Left kidney (tissue), 2 donors: ENCODE data around the gene SMIM29. TPM values are rescaled to one million over a fixed set of nuclear protein-coding genes. Genes with fewer than 3 reads are reported as not detected.

Experiments used
- DNase-seq: peaks from one replicate; pipeline ENCODE4 v3.0.0-alpha.2; 2013
- polyA plus RNA-seq: library from polyadenylated mRNA; unstranded; fragments of 120-200 nt; gene quantifications from one replicate; pipeline ENCODE4 v1.2.1, GENCODE V29; 2013; ENCODE audit not compliant: insufficient read length

The SMIM29 gene
- polyA plus RNA-seq, 1 donor: 9.5 TPM

DNA sequence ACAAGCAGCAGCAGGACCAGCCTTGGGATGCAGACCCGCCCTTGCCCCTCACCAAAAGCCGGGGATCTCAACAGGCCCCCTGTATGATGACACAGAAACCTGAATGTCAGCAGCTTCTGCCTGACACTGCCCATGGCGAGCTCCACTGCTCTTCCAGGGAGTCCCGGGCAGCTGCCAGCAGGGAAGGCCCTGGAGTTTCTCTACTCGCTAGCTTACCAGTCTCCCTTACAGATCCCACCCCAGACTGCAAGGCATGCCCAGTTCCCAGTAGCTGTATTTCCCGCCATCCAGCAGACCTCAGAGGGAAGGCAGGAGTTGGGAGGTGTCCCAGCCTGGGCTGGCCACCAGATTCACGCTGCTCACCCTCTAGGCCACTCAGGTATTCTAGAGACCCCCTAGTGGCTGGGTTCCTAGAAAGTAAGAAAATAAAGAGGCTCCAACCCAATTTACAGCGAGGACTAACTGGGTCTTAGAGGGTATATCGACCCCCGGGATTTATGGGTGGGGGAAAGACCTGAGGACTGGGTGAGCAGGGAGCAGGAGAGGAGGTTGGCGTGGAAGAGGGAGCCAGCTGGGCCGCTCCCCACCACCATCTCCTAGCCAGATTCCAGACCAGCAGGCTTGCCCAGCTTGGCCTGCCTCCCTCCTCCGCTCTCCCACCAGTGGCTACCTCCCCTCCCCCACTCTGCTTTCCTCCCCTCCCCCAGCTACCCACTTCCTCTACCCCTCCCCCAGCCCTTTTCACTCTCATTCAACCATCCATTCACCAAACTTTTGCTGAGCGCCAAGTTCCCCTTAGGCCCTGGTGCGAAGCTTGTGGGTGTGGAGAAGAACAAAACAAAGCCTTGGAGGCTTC lies 21.8 kb downstream of the SMIM29 start:
- DNase-seq: no peak

DNA sequence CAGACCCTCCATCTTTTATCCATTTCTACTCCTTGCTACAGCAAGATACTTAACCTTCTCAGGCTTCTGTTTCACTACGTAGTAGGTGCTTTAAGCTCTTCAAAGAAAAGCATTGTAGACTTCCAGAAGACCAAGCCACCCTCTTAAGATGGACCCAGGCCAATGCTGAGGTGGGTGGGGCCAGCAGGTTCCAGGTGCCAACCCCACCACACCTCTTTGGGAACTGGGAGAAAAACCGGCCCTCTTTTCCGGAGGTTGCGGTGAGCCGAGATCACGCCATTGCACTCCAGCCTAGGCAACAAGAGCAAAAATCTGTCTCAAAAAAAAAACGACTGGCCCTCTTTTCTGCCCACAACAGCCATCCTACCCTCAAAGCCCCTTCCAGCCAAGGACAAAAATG lies 22.7 kb downstream of the SMIM29 start:
- DNase-seq: no peak

DNA sequence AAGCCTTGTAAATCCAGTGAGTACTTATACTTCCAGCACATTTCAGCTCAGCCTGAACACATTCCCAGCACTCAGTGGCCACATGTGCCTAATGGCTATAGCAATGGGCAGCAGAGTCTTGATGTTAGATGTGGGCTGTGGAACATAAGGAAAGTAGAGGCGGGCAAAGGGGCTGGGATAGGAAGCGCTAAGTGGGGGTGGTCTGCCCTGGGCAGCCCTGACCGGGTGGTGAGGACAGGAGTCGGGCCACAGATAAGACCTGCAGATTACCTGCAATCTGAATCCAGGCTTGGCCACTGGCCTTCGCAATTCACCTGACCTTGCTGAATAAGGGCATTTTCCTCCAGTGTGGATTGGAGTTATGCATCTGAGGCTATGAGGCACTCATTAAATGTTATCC lies 23.3 kb downstream of the SMIM29 start:
- DNase-seq: no peak

DNA sequence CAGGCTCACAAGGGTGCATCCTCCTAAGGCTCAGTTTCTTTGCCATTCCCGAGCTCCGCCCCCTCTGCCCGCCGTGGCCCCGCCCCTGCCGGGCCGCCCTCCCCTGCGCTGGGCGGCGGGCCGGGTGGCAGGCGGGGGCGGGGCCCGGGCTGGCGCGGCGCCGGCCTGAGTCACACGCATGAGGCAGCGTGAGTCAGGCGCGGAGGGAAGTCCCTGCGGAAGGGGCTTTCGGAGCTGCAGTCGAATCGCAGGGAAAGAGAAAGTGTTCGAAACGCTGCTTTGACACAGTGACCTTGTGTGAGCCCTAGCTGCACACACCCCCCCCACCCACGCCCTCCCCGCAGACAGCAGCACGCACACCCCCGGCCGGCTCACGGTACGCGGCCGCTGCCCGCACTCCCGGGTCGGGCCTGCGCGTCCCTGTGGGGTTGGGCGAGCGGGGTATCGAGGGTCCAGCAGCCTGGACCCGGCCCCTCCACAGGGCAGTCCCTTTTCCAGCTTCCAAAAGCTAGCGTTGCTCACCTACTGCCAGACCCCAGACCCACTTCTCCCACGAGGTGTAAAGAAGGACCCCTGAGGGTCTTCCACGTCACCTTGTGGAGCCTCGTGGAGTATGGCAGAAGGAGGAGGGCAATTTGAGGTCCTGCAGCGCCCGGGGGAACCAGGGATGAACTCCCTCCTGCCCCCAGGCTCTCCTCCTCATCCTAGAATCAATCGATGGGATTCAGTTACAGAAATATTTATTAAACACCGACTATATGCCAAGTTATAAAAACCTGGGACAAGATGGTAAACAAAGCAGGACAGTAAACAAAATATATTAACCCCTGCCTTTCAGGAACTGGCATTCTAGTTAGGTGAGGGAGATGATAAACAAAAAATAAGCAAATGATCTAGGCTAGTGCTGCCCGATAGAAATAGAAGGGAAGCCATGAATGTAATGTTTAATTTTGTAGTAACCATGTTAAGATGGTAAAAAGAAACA lies 24.6 kb downstream of the SMIM29 start:
- peak; percentile 85 for DNase-seq

DNA sequence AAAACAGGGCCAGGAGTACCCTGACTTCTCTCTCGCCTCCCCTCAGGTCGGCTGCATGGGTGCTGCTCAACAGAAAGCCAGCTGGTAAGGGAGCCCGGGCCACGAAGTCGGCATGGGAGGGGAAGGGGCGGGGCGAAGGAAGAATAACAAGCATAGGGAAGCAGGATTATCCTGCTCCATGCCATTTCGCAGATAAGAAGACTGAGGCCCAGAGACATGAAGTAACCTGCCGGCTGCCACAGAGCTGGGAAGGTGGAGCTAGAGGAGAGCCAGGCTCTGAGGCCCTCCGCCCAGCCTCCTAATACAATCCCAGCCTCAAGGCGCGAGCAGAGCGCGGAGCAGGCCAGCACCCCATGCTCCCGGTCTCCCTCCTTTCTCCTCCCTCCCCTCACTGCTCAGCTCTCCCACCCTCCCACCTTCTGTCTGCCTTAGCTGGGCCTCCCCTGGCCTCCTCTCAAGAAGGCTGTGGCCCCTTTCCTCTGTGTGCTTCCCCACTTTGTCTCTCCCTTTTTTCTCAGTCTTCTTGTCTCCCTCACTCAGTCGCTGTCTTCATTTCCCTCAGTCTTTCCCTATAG lies 25.3 kb downstream of the SMIM29 start:
- DNase-seq: no peak

DNA sequence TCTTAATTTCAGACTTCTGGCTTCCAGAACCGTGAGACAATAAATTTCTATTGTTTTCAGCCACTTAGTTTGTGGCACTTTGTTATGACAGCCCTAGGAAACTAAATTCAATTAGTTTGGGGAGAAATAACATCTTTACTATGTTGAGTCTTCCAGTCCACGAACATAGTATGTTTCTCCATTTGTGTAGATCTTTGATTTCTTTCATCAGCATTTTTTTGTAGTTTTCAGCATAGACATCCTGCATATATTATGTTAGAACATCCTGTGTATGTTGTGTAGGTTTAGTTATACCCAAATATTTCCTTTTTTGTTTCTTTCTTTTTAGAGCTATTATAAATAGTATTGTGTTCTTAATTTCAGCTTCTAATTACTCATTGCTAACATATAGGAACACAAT lies 30.1 kb downstream of the SMIM29 start:
- no peak for DNase-seq

DNA sequence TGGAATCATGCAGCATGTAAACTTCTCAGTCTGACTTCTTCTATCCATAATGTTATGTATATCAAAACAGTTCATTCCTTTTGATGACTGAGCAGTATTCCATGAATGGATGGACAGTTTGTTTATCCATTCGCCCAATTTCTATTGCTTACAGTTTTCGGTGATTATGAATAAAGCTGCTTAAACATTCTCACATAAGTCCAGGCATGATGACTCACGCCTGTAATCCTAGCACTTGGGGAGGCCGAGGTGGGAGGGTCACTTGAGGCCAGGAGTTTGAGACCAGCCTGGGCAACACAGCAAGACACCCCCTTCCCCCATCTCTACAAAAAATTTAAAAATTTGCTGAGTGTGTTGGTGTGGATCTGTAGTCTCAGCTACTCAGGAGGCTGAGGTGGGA lies 35.0 kb downstream of the SMIM29 start:
- no peak for DNase-seq

DNA sequence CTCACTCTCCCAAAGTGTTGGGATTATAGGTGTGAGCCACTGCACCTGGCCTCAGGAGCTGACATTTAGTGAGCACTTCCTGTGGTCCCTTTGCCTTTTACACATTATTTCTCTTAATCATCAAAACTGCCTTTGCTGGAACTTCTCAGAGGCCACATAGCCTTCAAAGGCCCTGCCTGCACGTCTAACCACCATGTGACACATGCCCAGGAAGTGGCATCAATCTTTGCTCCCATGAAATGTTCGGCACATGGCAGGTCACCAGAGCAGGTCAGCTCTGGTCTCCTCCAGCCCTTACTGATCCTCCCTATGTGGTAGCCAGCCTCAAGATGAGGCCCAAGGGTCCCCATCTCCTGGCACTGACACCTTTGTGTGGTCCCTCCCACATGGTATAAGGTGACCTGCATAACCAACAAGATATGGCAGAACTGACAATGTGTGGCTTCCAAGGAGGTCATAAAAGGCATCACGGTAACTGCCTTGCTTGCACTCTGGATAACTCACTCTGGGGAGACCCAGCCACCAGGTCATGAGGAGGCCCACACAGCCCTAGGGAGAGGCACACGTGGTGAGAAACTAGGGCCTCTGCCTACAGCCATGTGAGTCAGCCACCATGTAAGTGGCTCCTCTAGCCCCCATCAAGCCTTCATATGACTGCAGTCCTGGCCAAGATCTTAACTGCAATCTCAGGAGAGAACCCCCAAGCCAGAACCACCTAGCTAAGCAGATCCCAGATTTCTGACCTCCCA lies 40.9 kb downstream of the SMIM29 start:
- DNase-seq: no peak

DNA sequence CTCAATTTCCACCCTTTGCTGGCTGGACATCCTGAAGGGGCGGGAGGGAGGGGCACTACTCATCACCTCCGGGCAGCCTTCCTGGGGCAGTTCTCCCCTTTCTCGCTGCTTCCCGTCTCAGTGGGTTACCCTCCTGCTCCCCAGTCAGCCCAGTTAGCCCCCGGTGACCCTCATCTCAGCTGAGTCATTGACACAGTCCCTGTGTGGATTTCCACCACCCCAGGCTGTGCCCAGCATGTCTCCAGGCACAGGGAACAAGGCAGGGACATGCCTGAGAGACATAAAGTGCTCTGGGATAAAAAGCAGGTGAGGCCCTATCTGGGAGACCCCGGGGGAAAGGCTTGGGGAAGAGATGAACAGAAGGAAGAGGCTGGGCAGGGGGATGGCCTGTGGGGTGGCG lies 42.1 kb downstream of the SMIM29 start:
- DNase-seq: no peak

DNA sequence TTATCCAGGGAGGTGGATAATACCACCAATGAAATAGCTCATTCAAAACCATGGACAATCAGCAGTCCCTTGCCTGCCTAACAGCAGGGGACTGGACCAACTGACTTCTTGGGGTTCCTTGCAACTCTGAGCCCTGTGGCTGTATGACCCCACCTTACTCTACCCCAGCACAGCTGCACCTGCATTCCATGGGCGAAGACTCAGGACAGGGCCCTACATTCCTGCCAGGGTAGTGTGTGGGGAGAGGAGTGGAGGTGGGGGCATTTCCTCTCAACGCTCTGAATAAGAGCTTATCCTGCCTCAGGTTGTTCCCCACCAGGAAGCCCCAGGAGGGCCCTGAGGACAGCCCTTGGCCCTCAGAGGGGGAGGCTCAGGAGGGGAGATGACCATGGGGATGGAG lies 42.9 kb downstream of the SMIM29 start:
- no peak for DNase-seq

DNA sequence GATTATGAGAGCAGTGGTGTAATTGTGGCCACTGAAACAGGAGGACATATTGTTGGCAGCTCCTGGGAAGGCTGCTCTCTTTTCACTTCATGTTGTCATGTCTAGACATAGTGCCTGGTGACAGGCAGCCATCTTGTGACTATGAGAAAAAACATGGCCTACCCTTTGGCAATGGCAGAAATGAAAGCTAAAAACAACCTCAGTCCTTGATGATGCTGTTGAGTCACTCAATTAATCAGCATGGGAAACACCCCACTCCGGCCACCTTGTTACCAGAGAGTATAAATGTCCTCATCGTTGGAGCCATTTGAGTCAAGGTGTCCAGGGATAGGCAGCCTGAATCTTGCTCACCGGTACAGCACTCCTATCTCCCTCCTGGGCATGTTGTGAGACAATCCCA lies 43.3 kb downstream of the SMIM29 start:
- DNase-seq: no peak

DNA sequence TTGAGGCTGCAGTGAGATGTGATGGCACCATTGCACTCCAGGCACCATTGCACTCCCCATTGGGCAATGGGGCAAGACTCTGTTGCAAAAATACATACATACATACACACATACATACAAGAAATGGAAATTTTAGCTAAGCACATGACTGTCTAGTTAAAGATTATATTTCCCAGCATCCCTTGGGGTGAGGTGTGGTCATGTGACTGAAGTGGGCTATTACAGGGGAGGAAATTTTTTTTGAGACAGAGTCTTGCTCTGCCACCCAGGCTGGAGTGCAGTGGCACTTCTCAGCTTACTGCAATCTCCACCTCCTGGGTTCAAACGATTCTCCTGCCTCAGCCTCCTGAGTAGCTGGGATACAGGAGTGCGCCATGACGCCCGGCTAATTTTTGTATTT lies 44.1 kb downstream of the SMIM29 start:
- DNase-seq: no peak

DNA sequence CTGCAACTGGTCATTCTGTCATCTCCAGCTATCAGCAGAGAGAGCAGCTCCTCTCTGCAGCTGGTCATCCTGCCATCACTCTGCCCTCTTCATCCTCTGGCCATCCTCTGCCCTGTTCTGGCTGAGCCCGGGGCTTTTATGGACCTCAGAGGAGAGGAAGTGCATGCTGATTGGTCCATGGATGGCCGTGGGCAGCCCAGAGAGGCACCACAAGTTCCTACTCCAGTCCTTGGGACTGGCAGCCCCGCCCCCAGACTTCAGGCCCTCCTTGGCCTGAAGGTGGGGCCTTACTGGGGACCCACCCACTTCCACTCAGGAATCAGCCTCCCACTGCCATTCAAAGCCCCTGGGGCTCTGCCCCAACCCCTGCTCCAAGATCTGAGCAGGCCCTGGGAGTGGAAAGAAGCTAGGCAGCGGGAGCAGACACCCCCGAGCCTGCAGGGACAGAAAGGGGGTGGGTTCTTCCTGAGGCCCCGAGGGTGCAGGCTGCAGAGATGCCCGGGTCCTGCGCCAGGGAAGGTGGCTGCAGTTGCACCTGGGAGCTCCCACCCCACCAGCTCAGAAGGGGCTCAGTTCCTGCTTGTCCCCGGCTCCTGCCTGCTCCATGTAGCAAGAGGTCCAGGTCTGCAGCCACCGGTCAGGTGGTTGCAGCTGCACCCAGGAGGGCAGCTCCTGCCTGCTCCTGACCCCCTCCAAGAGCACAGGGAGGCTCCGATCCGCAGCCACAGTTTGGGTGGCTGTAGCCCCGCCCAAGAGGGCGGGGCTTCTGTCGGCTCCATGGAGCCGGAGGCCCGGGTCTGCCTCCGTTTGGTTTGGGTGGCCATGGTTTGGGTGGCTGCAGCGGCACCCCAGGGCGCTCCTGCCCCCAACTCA lies 46.2 kb downstream of the SMIM29 start:
- no peak for DNase-seq

DNA sequence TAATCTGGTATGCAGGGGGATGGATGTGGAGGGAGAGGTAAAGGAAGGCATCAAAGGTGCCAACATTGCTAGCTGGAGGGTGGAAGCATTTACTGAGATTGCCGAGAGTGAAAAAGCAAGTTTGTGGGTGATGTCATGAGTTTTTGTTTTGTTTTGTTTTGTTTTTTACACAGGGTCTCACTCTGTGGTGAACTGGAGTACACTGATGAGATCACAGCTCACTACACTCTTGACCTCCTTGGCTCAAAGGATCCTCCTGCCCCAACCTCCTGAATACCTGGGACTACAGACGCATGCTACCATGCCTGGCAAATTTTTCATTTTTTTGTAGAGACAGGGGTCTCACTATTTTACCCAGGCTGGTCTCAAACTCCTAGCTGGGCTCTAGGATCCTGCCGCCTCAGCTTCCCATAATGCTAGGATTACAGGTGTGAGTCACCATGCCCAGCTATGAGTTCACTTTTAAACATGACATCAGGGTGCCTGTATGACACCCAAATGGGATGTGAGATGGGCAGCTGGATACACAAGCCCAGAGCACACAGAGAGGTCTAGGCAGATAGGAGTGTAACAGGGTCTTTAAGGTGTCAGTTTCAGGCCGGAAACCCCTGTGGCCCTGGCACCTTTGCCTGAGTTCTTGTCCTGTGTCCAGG lies 47.2 kb downstream of the SMIM29 start:
- DNase-seq: no peak

DNA sequence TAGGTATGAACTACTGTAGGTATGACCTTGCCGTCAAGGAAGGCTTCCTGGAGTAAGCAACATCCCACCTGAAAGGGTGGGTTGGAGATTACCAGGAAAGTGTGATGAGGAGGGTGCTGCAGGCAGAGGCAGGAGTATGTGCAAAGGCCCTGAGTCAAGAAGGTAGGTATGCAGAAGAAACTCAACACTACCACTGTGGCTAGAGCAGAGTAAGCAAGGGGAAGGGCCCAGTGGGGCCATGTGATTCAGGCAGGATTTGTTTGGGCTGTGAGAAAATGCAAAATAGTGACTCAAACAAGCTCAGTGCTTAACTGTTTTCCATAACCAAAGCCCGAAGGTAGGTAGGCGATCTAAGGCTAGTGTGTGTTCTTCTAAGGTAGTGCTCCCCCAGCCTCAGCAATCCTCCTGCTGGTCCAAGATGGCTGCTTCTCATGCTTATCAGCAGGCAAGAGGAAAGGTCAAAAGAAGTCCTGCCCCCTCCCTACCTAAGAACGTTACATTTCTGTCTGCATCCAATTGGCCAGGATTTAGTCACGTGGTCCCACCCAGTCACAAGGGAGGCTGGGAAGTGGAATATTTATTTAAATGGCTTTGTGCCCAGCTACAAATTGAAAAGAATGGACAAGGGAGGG lies 48.4 kb downstream of the SMIM29 start:
- no peak for DNase-seq

DNA sequence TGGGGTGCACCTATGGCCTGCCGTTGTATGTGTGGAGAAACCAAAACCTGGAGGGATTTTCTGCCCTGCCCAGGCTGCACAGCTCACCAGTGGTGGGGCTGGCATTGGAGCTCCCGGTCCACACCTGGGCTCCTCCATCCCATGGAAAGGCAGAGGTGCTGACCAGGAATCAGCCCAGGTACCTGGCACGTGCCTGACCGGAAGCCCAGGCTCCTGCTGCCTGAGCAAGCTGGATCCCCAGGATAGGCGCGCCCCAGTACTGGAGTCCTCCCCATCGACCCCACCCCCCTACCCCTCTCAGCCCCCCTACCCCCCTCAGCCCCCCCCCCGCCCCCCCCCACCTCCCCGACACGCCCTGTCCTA lies 52.0 kb downstream of the SMIM29 start:
- no peak for DNase-seq
